ENCODE data around the gene TMEM126A.

The TMEM126A gene

DNA sequence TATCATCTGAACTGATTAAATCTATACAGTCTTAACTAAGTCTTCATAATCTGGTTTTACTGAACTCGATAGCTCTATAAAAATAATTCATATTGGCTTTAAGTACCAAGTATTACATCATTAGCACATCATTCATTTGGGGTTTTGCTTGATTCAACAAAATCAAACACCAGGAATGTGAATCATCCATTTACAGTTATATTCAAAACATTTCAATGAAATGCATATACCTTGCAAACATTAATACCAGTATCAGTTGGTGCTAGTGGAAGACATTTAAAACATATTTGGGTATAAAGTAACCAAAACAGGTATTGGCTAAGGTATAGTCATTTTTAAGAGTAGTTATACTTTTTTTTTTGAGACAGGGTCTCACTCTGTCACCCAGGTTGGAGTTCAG, 50.4 kb downstream of the TMEM126A start:
- DNase-seq: no peak

DNA sequence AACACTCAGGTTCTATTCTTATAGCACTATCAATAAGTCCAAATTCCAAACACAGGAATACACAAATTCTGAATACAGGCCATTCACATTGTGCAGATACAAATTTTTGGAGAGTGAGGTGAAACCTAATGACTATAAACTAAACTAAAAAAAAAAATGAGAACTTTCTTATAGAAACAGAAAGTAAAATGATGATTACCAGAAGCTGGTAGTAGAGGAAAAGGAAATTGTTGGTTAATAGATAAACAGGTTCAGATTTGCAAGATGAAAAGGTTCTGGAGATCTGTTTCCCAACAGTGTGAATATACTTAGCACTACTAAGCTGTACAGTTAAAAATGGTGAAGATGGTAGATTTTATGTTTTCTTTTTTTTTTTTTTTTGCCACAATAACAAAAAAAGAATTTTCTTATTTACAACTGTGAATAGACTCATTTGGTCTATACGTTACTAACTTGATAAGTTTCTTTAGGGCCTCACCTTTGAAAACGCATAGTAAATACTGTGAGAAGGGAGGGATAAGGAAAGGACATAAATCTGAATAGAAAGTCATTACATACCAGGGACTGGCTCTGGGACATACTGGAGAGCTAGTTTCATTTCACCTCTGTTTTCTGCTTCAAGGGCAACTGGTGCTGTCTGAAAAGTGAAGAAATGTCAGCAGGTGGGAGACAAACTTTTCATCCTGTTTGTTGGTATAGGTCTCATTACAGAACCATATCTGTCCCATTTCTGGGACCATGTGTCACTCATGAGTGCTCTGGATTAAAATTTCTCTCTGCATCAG, 52.4 kb downstream of the TMEM126A start:
- no peak for DNase-seq

DNA sequence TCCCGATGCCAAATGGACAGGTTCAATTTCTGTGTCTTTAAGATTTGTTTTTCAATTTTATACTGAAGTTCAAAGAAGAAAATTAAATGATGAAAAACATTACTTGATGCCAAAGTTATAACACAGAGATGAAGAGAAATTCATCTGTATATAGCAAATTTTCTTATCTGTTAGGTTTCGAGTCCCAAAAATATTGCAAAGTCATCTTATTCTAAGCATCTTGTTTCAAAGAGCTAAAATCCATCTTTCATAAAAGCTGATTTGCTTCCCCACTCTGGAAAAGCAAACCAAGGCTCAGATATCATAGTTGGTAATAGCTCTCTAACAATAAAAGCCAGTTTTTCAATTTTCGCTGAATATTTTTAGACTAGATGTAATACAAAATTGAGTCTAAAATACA, 57.2 kb downstream of the TMEM126A start:
- DNase-seq: no peak

DNA sequence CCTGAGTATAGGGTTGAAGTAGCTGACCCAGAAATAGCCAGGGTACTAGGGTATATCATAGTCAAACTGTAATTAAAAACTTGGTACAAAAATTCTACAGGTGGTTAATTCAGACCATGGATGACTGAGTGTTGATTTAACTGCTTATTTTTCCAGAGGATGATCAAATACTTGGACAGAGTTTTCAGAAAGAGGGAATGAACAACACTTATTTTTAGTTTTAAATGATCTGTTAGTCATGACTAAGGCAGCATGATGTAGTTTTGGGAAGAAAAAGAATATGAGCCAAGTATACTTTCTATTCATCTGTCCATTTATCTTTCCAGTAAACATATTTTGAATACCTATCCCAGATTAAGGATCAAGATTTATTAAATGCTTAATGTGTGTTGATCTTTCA, 58.0 kb downstream of the TMEM126A start:
- DNase-seq: no peak
